Measurements from ENCODE around the gene TMEM138.

- TF ChIP-seq NR2F2 (IDR thresholded peaks at IDR 0.05) = no peak
- no peak for TF ChIP-seq ATF3 (IDR thresholded peaks at IDR 0.05)
- TF ChIP-seq SP1 (IDR thresholded peaks at IDR 0.05) = no peak
- no peak for TF ChIP-seq CTCF (IDR thresholded peaks at IDR 0.05; ENCODE audit: low read depth, low read length, missing input control)
- no peak for TF ChIP-seq TAF1 (conservative IDR thresholded peaks at IDR 0.05)
- TF ChIP-seq GABPA (IDR thresholded peaks at IDR 0.05 in 1 of 2, conservative IDR thresholded peaks at IDR 0.05 in 1 of 2) = no peak
- TF ChIP-seq, protein P1, sequence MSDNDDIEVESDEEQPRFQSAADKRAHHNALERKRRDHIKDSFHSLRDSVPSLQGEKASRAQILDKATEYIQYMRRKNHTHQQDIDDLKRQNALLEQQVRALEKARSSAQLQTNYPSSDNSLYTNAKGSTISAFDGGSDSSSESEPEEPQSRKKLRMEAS (IDR thresholded peaks at IDR 0.05) = no peak
- no peak for TF ChIP-seq RAD21 (IDR thresholded peaks at IDR 0.05)
- TF ChIP-seq YY1 (IDR thresholded peaks at IDR 0.05) = no peak
- no peak for TF ChIP-seq JUND (IDR thresholded peaks at IDR 0.05)
- no peak for TF ChIP-seq REST (IDR thresholded peaks at IDR 0.05)
- no peak for TF ChIP-seq HNF4G (IDR thresholded peaks at IDR 0.05)
- TF ChIP-seq ZBTB33 (IDR thresholded peaks at IDR 0.05) = no peak
Observed at GRCh38 chr11:61328351-61328750, 33.8 kb upstream of the TMEM138 start.
